HG02763 (cell line): ENCODE data around the gene PPP2R5C.
A peak's percentile ranks its signal among the peaks of the same experiment; 100 is the strongest.

Experiments
- ATAC-seq: cut with Tn5 transposase; IDR thresholded peaks from one replicate; pipeline ENCODE4 v1.9.1; 2021; ENCODE audit warnings: mild to moderate bottlenecking, moderate library complexity; ENCODE audit not compliant: unreplicated experiment

PPP2R5C gene

GRCh38 chr14:101937926-101938767, 176.6 kb downstream of the PPP2R5C start:
- no peak for ATAC-seq

GRCh38 chr14:101939646-101940170, 178.2 kb downstream of the PPP2R5C start:
- no peak for ATAC-seq

- no peak for ATAC-seq
These were observed 182.9 kb downstream of the PPP2R5C start for GRCh38 chr14:101944451-101944850.

GRCh38 chr14:101945171-101945570, 183.7 kb downstream of the PPP2R5C start:
- no peak for ATAC-seq

GRCh38 chr14:101947577-101947903, 186.0 kb downstream of the PPP2R5C start:
- ATAC-seq, result no peak

DNA sequence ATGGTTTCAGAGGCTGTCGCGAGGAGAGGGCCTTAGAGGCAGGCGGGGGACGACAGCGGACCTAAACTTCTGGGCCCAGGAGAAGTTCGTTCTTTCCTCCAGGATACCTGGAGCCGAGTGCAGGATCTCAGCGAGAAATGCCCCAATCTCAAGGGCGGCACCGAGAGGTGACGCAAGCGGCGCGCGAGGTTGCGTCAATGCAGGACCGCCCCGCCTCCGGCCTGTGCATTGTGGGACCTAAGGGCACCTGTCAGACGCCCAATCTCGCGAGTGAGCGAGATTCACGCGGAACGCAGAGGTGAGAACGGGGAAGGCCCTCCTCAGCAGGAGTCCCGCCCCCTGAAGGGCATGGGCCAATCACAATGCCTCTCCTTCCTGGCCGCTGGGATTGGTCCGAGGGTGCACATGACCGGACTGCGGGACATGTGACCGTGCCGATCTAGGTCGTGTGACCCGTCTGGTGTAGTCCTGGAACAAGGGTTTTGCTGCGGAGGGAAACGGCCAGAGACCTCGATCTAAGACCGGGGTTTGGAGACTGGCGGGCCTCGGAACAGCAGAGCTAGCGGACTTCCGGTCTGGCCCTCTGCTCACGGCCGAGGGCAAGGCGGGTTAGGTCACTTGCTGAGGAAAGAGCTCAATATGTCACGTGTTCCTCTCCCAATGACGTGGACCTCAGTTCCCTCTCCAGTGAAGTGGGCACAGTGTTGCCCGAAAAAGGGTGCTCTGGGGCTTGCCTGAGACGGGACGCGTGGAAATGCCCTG, 186.6 kb downstream of the PPP2R5C start:
- peak; percentile 97 for ATAC-seq

- no peak for ATAC-seq
These were observed 187.2 kb downstream of the PPP2R5C start for GRCh38 chr14:101948666-101949216.

- ATAC-seq, result no peak
These were observed 188.6 kb downstream of the PPP2R5C start for GRCh38 chr14:101950100-101950499.

DNA sequence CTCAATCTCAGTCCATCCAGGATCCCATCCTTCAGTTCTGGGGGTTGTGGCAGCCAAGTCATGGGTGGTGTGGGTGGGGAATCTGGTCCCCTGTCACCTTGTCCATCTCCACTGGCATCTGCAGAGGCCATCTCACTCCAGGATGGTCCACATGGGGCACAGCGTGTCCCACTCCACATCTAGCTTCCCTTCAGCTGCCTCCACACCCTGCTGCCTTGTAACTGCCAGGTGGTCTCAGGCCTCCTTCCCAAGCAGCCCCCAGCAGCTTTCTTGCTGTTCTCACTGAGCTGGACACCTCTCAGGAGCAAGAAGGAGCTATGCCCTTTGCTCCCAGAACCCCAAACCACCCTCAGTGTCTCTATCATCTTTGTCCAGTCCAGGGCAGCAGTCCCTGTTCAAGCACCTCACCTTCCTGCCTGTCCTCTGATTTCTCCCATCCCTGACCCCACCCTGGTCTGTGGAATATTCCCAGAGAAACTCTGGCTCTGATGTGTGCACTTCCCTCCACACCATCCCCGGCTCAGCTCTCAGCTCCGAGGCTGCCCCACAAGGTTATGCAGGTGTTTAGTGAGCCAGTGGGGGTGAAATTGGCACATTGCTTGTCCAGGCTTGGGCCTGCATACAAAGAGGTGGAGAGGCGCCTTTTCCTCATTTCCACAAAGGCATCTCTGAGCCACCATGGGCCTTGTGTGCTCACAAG, 189.2 kb downstream of the PPP2R5C start:
- ATAC-seq, result no peak

GRCh38 chr14:101953151-101953550, 191.6 kb downstream of the PPP2R5C start:
- no peak for ATAC-seq

DNA sequence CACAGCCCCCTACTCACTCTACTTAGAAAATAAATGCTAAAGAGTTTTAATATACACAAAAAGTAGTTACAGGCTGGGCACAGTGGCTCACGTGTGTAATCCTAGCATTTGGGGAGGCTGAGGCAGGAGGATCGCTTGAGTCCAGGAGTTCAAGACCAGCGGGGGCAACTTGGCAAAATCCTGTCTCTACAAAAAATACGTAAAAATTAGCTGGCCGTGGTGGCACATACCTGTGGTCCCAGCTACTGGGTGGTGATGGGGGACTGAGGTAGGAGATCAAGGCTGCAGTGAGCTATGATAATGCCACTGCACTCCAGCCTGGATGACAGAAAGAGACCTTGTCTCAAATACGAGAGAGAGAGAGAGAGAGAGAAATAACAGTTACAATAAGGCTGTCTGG, 193.0 kb downstream of the PPP2R5C start:
- no peak for ATAC-seq

DNA sequence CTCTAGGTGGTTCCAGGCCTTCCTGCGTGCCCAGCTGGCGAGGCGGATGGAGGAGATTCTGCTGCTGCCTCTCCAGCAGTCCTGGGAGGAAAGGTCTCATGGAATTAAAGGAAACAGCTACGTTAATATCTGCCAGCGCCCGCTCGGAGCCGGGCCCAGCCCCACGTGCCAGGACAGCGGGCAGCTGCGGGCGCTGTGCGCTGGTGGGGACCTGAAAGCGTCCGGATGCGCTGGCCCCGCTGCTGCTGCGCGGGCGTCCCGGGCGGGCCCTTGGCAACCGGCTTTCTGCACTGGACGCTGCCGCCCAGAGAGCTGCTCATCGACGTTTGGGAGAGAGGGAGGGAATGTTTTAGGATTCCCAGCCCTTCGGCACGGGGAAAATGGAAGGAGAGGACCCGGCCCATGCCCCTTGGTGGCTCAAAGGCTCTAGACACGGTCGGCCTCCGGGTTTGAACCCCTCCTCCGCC, 194.2 kb downstream of the PPP2R5C start:
- ATAC-seq, result no peak

GRCh38 chr14:101956179-101956885, 194.8 kb downstream of the PPP2R5C start:
- no peak for ATAC-seq

DNA sequence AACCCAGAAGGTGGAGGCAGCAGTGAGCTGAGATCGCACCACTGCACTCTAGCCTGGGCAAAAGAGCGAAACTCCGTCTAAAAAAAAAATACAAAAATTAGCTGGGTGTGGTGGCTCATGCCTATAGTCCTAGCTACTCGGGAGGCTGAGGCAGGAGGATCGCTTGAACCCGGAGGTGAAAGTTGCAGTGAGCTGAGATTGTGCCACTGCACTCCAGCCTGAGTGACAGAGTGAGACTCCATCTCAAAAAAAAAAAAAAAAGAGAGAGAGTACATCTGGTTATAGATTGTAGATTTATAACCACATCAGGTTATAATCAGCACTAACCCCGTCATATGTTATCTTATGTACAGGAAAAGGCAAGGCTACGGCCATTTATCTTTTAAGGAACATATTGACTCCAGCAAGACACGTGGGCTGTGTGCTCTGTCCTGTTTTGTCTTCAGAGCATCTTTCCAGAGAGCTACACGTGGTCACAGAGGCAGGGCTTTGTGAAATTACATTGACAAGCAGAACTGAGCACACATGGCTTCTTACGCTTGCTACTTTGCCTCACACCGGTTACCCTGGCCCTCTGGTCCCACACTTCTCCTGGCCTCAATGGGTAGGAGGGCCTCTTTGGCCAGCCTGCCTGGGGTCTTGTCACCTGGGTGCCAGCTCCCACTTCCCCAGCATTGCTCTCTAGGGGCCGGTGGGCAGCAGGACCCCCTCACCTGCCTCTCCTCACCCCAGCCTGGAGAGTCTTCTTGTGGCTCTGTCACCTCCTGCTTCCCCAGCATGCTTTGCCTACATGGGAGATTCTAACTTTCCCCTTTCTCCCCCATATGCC, 196.1 kb downstream of the PPP2R5C start:
- ATAC-seq, result no peak

DNA sequence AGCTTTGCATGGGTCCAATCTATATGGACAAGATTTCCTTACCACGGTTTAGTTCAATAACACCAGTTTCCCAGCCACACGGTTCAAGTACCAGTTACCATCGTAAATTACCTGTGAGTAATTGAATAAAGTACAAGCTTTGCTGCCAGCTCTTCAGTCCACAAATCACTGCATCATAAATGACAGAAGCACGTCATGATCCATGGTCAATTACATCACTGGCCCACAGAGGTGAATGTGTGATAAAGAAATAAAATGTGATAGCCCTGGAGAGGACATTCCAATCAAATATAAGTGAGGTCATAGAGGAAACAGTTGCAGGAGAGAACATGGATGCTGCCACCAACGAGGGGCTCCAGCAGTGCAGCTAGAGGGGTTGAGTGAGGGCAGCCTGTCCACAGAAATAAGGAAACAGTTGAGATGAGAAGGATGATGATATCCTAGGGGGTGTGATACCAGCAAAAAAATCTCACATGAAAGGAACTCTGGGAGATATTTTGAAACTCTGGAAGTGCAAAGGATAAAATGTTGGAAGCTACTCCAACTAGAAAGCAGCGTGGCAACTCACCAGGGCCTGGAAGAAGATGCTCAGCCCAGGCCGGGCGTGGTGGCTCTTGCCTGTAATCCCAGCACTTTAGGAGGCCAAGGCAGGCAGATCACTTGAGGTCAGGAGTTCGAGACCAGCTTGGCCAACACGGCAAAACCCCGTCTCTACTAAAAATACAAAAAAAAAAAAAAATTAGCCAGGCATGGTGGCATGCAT, 197.1 kb downstream of the PPP2R5C start:
- no peak for ATAC-seq

DNA sequence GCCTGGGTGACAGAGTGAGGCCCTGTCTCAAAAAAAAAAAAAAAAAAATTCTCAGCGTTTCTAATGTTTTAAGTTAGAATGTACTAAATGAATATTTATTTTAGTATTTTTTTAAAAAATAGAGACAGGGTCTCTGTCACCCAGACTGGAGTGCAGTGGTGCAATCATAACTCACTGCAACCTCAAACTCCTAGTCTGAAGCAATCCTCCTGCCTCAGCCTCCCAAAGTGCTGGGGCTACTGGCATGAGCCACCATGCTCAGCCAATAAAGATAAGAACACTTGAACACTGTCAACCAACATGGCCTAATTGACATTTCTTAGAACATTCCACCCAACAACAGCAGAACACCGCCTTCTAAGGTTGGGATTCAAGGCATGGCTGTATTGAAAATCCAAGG, 197.8 kb downstream of the PPP2R5C start:
- ATAC-seq, result no peak

DNA sequence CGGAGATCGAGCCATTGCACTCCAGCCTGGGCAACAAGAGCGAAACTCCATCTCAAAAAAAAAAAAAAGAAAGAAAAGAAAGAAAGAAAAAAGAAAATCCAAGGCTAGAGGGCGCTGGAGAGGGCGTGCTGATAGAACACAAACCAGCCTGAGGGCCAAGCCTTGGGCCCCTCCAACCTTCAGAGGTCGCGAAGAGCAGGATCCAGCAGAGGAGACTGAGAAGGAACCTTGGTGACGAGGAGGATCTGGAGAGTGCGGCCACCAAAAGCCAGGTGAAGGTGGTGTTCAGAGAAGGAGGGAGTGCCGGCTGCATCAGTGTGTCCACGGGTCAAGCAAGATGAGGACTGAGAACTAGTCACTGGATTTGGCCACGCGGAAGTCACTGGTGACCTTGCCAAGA, 198.7 kb downstream of the PPP2R5C start:
- ATAC-seq, result no peak

DNA sequence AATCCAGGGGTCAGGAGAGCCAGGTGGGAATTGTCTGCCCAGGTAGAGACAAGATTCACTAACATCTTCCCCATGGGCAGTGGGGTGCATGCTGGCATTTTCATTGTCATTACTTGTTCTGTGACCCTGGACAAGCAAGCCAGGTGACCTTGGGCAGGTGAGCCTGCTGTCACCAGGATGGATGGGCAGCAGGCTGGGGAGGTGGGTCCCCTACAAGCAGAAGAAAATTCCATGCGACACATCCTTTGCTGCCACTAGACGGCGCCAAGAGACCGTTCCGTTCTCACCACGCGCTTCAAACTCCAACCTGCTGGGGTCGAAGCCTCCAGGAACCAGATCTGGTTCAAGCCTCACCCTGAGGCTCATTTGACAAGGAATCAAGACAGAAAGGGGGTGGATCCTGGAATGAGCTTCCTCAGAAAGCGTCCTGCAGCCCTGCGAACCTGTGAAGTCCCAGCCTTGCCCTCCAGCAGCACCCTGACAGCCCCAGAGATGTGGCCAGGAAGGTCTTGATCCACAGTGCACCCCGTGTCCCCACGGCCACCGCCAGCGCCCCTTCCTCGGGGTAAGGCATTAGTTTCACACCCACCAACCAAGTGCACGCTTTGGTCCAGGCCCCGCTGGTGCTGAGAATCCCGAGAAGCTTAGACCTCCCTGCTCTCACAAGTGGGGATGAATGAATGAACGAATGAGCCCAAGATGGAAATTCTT, 199.7 kb downstream of the PPP2R5C start:
- ATAC-seq, result no peak
